SHP77 treated with DMSO at 0.1 percent for 48 hours (cell line): ENCODE data around the gene MCOLN3.

ENCODE experiments used
- DNase-seq: peaks from one replicate; lab custom pipeline; 2025; lab: John Stamatoyannopoulos, UW

MCOLN3 gene, protein sequence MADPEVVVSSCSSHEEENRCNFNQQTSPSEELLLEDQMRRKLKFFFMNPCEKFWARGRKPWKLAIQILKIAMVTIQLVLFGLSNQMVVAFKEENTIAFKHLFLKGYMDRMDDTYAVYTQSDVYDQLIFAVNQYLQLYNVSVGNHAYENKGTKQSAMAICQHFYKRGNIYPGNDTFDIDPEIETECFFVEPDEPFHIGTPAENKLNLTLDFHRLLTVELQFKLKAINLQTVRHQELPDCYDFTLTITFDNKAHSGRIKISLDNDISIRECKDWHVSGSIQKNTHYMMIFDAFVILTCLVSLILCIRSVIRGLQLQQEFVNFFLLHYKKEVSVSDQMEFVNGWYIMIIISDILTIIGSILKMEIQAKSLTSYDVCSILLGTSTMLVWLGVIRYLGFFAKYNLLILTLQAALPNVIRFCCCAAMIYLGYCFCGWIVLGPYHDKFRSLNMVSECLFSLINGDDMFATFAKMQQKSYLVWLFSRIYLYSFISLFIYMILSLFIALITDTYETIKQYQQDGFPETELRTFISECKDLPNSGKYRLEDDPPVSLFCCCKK

DNA sequence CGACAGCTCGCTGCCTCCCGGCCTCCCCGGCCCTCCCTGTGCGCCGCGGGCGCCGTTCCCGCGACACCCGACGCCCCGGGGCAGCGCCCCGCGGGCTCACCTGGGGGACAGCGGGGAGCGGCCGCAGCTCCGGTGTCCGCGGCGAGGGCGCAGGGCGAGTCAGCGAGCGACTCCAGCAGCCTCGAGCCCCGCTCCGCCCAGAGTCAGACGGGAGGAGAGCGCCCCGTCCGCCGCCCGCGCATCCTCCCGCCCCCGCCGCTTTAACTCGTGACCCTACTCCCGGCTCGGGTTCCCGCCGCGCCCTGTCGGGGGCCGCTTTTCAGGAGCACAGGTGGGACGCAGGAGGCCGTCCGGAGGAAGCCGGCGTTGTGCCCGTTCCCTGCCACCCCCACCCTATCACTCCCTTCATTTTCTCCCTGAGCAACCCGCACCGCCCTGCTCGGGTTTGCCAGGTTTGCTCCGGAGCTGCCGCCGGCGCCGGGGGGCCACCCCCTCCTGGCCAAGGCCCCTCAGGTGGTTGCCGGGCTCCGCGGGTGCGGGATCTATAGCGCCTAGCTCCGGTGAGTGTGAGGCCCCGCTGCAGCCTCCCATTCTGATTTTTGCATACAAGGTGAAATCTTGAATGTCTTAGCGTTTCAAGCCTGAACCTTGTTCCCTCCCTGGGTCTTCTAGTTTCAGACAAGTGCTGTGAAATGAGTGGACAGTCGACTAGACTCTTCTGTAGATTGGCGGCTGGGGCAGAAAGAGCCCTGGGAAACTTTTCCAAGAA is at the start of gene MCOLN3:
Gene MCOLN3, minus strand, starts transcription at position 205 of the 769 bp plus-strand sequence. CDS start 3,140 bp downstream, outside the sequence.
- DNase-seq = no peak

DNA sequence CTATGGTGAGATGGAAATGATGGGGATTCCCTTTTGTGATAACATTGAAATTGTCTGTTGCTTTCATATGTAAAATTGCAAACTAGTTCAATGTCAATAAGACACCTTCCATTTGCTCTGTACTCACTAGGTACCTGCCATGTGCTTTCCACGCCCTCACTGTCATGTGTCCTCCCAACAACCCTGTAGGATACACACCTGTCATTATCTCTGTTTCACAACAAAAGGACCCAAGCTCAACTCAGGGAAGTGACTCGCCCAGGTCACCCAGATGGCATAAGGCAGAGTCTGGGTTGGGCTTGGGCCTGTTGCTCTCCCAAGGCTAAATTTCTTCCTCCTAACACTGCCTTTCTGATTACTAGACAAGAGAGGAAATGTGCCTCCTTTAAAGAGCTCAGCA is 45.3 kb upstream of the MCOLN3 start:
- no peak for DNase-seq

DNA sequence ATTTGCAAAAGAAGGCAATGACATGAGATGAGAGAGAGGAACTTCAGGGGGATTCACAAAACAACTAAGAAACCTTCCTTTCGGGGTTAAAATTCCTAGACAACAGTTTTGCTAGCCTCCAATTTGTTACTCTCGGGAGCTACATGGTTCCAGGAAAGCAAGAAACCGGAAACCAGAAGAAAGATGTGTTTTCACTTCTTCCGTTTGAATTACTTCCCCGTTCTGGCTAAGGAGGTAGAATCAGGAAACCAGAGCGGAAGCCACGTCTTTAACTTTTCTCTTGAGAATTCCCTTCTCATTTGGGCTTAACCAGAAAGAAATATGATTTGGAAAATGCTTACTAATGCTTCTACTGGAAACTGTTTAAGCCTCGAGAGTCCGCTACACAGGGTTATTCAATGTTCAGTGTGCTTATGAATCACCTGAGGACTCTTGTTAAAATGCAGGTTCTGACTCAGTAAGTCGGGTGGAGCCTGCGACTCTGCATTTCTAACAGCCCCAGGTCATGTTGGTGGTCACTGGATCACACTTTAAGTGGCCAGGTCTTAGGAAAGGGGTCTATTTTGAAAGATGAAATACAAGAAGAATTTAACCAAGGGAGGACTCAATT is 43.5 kb upstream of the MCOLN3 start:
- no peak for DNase-seq

DNA sequence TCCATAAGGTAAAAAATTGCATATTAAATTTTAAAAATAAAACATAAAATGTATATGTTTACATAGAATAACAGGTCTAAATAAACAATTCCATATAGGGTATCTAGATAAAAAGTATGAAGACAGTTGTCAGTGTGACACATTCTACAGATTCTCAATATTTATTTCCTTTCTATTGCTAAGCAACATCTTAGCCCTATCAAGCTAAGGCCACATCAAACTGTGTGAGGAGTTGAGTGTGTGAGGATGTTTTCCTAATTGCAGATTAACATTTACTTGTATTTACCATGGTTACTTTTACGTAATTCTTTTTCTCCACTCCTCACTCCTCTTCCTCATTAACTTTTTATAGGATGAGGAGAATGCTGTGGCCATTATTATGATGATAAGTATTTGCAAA is 41.9 kb upstream of the MCOLN3 start:
- DNase-seq = no peak

DNA sequence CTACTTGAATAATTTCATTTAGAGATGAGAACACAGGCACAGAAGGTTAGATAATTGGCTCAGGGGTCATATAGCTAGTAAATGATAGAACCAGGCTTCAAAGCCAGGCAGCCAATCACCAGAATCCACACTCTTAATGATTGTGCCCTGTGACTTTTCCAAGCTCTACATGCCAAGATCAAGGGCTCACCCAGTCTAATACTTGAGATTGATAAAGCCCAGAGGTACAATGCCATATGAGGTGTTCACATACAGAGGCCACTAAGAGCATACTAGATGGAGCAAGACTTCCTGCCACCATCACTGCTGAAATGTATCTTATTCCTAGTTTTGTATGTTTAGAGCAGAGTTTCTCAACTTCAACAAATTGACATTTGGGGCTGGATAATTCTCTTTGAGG is 40.9 kb upstream of the MCOLN3 start:
- no peak for DNase-seq

DNA sequence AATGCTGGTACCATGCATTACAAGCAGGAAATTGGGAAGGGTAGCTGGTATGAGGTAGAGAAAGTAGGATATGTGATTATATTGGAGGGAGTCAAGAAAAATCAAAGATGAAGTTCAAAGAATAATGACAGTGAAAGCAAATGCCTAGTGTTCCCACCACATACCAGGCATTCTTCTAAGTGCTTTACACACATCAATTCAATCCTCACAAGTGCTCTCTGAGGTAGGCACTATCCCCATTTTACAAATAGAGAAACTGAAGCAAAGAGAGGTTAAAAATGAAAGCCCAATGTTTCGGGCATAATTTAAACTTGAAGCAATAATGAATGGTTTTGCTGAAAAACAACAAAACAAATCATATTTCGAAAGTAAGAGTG is 40.1 kb upstream of the MCOLN3 start:
- no peak for DNase-seq

DNA sequence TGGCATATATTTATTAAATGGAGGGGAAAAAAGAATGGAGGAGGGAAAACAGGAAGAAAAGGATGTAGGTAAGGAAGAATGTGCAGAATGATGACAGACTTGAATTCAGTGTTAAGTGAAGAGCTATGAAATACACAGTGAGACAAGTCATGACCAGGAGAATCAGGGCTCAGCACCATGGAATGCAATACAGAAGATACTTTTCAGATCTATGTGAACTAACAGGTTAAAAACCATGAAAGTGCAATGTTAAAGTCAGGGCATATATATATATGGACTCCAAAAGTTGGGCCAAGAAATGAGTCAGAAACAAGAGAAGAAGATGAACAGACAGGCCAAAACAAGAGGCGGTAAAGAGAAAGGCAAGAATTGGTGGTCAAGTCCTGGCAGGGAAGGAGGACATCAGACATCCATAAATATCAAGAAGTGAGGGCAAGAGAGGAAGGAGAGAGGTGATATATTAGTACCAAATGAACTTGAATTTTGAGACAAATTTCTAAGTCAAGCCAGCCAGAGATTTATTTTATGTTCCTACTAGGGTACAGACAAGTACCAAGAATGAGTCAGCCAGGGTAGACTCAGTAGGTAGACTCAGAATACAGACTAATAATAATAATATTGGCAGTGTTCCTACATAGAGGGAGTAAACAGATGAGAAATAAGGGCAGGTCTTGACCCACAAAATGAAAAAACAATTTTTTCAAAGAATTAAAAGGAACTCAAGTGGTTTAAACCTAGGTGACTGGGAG is 39.5 kb upstream of the MCOLN3 start:
- DNase-seq = no peak

DNA sequence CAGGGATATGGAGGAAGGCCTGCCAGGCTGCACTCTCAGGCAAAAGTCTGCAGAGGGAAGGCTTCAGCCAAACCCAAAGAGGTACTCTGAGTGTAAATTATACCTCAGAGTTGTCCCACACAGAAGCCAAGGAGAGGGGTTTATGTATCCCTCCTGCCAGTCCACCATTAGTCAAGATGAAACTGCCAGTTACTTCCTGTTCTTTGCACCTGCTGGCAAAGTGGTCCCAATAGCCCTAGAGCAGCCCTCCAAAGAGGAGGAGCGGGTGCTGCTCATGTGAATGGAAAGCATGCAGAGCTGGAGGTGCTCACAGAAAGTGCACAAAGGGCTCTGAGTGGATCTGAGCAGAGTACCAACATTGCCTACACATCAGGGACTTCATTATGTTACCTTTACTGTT is 37.1 kb upstream of the MCOLN3 start:
- DNase-seq = no peak

DNA sequence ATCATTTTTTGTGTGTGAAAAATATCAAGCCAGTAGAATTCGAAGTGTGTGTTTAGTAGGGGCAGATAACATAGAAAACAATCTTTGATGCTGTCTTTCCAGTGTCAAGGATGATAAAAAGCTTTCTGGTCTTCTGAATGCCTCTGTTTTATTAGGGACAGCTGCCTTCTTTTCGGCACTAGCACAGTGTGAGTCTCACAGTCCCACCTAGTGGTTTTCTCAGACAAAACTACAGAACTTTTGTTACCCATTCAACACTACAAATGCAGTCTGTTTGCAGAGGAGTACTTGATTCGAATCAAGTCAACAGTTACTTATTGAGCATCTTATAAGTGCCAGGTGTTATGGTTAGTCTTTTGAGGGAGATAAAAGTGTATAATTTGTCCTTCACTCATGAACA is 30.6 kb upstream of the MCOLN3 start:
- no peak for DNase-seq

DNA sequence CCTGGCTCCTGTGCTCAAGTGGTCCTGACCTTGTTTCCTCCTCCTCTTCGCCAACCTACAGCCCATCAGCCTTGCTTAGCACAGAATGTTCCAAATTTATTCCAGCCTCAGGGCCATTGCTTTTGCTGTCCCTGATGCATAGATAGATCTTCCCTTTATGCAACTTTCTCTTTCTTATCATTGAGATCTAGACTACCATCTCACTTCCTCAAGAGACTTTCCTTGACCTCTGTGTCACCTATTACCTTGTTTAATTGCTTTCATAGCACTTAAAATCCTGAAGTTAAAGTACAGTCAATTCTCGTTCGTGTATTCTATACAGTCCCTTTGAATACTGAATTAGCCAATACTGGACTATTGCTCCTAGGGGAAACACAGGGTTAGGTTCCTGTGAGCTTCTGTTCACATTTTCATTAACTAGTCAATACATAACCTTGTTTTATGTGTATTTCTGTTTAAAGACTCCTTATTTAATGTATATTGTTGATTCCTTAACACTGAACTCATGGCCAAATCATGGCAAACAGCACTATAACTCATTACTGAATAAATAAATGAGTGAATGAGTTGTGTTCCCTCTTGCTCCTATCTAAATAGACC is 26.2 kb upstream of the MCOLN3 start:
- DNase-seq = no peak

DNA sequence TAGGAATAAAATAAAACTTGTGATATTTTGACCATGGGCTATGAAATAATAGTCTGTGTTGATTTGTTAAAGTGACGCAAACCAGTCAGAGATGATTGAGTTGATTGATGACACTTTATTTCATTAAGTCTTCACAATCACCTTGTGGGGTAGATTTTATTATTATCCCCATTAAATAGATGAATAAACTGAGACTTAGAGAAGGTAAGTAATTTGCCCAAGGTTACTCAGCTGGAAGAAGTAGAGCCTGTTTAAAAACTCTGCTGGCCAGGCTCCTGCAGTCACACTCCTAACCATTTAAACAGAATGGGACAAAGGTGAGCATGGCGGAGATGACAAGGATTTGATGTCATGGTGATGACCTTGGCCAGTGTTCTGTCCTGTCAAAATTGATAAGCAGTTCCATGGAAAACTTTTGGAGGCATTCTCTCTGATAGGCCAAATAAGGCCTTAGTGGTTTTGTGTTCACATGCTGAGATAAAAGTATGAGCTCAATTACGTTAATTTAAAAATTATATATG is 22.7 kb upstream of the MCOLN3 start:
- DNase-seq = no peak

DNA sequence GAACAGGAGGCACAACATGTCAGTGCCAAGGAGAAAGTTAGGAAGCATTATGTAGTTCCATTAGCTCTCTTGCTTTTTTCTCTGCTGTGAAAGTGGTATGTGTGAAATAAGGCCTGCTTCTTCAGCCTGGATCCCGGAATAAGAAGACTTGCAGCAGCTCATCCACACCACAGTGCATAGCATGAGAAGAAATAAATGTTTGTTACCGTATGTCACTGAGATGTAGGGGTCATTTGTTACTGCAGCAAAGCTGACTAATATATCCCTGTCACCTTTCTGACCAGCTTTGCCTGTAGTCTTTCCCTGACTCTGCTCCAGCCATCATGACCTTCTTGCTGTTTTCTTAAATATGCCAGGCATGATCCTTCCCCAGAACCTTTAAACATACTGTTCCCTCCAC is 20.5 kb upstream of the MCOLN3 start:
- no peak for DNase-seq

DNA sequence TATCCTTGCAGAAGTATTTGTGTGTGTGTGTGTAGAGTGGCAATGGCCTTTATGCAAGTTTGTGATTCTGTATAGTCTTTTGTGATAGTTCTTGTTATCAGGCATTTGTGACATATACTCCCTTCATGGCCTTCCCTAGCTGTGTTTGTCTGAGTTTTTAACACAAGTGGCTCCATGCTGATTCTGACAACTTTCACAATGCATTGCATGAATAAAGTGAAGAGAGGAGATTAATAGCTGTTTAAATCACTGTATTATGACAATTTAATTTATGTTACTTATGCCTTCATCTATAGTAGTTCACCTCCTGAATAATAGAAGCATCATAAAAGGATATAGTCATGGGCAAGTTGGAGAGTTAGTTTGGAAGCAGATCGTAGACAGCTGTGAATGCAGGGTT is 17.2 kb upstream of the MCOLN3 start:
- DNase-seq = no peak

DNA sequence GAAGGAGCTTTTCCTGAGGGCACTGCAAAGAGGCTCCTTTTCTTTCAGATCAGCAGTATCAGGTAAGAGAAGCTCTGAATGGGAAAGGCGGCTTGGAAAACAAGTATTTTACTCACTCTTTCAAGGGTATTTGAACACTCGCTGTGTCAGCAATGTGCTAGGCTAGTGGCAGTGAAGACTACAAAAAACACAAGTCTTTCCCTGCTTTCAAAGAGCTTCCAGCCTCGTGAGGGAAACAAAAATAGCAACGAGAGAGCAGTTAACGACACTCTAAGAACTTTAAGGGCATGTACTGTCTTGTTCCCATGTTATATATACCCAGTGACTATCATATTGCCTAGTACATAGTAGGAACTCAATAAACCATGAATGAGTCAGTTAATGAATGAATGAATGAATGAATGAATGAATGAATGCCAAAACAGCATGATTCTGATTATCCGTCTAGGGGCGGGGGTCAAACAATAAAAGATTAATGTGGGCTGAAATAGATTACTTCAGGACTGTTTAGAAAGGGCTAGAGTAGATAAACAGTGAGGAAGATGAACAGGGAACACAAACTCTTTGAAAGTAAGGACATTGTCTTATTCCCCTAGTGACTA is 14.2 kb upstream of the MCOLN3 start:
- DNase-seq = no peak

DNA sequence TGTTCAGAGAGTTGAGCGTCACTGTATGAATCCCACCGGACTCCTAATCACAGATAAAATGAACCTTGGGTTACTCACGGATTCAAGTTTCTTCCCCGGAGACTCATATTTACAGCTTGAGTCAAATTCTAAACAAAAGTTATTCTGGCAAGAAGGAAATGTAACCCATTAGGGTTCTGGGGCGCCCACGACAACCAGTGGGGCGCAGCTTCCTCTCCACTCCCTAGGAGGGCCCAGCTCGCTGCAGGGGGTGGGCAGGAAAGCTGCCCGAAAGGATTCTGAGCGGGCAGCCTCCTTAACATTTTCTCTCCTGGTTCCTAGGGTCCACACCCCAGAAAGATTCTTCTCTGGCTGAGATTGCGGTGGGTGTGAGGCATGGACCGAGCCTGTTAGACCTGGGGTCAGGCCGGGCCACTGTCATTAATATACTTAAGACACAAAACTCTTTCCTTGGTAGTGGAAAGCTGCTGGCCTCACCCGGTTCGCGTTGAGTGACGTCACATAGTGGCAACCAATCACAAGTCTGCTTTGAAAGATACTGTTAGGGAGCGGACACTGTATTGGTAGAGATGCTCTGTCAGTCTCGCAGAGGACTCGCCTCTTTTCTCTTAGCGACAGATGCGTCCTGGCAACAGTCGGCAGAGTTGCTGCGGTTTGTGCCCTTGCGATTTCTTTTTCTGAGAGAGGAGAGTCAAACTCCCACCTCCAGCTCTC is 13.6 kb upstream of the MCOLN3 start:
- DNase-seq = no peak

DNA sequence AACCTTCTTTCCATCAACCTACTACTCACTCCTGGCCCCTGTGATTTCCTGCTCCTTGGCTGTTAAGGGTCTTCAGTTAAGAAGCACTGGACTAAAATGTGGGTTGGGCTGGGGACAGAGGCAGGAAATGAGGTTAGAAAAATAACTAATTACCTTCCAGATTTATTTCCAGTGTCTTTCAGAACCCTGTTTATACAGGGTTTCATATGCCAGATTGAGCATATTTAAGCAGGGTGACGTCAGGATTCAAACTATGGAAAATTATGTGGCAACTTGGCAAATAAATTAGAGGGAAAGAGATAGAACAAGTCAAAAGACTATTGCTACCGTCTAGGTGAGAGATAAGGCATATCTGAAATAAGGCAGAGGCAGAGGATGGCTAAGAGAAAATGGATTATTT is 11.7 kb upstream of the MCOLN3 start:
- DNase-seq = no peak

DNA sequence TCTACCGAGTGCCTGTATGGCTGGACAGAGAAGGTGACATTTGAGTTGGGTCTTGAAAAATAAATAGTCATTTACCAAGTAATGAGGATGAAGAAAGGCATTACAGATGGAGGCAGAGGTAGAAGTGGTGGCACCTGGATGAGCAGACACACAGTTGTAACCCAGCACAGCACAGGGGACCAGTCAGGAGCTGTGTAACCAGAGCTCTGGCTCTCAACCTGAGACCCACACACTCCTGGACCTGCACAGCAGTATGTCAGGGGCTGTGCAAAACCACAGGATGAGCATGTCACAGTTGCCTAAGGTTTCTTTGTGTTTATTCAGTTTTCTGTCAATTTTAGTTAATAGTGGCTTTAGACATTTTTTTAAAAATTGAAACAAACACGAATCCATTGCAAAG is 11.3 kb upstream of the MCOLN3 start:
- no peak for DNase-seq

DNA sequence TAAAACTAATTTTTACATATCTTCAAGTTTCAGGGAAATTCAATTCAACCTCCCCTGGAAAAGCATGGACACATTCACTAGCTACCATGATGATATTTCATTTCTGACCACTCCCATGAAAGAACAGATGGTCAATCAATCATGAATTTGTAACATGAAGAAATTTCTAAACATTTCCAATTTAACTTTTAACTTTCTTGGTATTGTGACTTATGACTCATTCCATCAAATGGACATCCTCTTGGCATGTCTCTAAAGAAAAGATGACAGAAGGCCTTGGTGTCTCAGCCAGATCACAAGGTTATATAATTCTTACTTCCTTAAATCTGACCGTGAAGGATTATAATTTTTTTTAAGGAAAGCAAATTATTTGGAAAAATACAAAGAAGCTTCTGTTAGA is 10.5 kb upstream of the MCOLN3 start:
- no peak for DNase-seq

DNA sequence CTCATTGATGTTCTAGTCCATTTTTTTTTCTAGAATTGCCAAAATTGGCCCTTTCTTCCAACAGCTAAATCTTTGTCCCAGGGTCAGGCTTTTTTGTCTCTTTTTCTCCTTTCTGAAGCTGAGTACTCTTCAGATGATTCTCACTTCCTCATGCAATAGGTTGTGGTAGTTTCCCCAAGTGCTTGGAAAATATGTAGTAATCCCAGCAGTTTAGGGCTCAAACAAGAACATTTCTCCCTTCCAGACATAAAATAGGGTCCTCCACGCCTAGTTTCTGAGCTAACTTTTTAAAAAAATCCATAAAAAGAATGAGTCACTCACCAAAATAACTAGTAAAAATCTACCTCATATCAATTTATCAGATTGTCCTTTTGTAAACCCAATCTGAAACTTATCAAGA is 10.0 kb upstream of the MCOLN3 start:
- DNase-seq = no peak

DNA sequence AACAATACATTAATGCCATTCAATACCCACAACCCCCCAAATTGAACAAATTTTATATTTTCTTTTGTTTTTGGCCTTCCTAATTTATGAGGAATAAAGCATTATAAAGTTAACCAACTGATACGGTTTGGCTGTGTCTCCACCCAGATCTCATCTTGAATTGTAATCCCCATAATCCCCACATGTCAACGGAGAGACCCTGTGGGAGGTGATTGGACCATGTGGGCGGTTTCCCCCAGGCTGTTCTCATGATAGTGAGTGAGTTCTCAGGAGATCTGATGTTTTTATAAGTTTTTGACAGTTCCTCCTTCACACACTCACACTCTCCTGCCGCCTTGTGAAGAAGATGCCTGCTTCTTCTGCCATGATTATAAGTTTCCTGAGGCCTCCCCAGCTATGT is 6.4 kb upstream of the MCOLN3 start:
- no peak for DNase-seq
